ENCODE data around the gene PINLYP. TPM values are rescaled to one million over a fixed set of nuclear protein-coding genes. Genes with fewer than 3 reads are reported as not detected.

PINLYP gene
- total and polyA plus RNA-seq, 2 donors, result 12.3 to 16.0 TPM

GRCh38 chr19:43570174-43570791 is 5.3 kb upstream of the PINLYP start:
- H3K4me3 ChIP-seq (ENCODE audit: low read length in 2 of 2), result no peak overlapping the region
- H3K36me3 ChIP-seq (ENCODE audit: control insufficient read depth in 2 of 2, insufficient read depth in 2 of 2, low read length in 1 of 2), result peaks cover 4 to 17% of the 10 kb centered on the region in 2 donors
- no peaks in the 10 kb centered on the region for H3K9me3 ChIP-seq (ENCODE audit: control insufficient read depth in 2 of 2, insufficient read depth in 1 of 2, low read length in 1 of 2)
- H3K4me1 ChIP-seq (ENCODE audit: control insufficient read depth in 2 of 2, insufficient read depth in 2 of 2, low read length in 2 of 2), result peaks cover 7 to 24% of the 10 kb centered on the region in 2 donors
- no peaks in the 10 kb centered on the region for H3K27me3 ChIP-seq (ENCODE audit: control insufficient read depth in 2 of 2, insufficient read depth in 1 of 2, low read length in 1 of 2)
- peak overlapping the region; percentile 52 to 64 for H3K27ac ChIP-seq (ENCODE audit: low read depth in 1 of 2, low read length in 1 of 2)
- peak in 1 of 9 donors; percentile 52 for DNase-seq (ENCODE audit: low read depth in 6 of 9, low spot score in 9 of 9)
- 86% methylated on average over 5 of the region's 5 CpGs for WGBS

DNA sequence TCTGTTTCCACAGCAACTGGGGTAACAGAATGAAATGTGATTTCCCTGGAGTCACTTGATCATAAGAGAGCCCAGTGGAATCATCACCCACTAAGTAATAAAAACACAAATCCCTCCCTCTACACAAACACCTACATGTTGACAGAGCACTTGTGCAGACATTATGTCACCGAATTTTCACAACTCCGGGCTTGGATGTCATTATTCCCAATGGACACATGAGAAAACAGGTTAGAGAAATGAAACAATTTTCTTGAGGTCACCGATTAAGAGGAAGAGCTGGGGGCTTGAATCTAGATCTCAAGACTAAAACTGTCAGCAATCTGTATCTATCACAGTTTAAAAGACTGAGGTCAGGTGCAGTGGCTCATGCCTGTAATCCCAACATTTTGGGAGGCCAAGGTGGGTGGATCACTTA is 3.4 kb upstream of the PINLYP start:
- Histone ChIP-seq H3K27ac (ENCODE audit: low read depth in 1 of 2, low read length in 1 of 2) (no peak overlapping the region), H3K36me3 (ENCODE audit: control insufficient read depth in 2 of 2, insufficient read depth in 2 of 2, low read length in 1 of 2) (peaks cover 4 to 17% of the 10 kb centered on the region in 2 donors), H3K4me3 (ENCODE audit: low read length in 2 of 2) (no peak overlapping the region), H3K4me1 (ENCODE audit: control insufficient read depth in 2 of 2, insufficient read depth in 2 of 2, low read length in 2 of 2) (peaks cover 11 to 31% of the 10 kb centered on the region in 2 donors), H3K9me3 (ENCODE audit: control insufficient read depth in 2 of 2, insufficient read depth in 1 of 2, low read length in 1 of 2) (no peaks in the 10 kb centered on the region), H3K27me3 (ENCODE audit: control insufficient read depth in 2 of 2, insufficient read depth in 1 of 2, low read length in 1 of 2) (no peaks in the 10 kb centered on the region)
- WGBS, result 96% methylated on average over 3 of the region's 3 CpGs
- no peak for DNase-seq (ENCODE audit: low read depth in 6 of 9, low spot score in 9 of 9)

DNA sequence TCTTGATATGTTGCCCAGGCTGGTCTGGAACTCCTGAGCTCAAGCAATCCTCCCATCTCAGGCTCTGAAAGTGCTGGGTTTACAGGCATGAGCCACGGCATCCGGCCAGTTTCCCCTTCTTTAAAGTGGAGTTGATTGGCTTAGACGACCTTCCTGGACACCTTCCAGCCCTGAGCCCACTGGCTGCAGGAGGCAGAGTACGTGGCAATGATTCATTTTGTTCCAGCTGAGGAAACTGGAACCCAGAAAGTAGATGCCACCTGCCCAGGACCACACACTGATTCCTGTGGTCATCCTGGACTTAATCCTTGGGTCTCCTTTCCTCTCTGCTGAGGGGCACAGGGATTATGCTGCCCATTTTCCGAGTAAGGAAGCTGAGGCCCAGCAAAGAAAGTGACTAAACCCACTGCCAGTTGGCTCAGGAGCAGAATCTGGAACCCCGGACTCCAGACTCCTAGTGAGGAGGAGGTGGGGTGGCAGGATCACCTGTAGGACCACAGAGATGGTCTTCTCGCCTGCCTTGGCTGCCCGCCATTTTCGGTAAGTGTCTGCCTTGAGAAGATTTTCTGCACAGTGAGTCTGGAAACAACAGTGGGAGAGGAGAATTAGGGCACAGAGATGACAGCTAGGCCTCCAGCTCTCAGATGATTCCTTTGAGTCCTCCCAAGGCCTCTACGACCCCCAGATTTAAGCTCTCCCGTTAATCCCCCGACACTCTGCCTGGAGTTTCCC is 1.0 kb upstream of the PINLYP start:
- H3K27me3 ChIP-seq (ENCODE audit: control insufficient read depth in 2 of 2, insufficient read depth in 1 of 2, low read length in 1 of 2), result no peaks in the 10 kb centered on the region
- peak overlapping the region in 1 of 2 donors; percentile 75 for H3K27ac ChIP-seq (ENCODE audit: low read depth in 1 of 2, low read length in 1 of 2)
- peak overlapping the region; percentile 65 to 85 for H3K4me3 ChIP-seq (ENCODE audit: low read length in 2 of 2)
- 55% methylated on average over 12 of the region's 12 CpGs for WGBS
- H3K9me3 ChIP-seq (ENCODE audit: control insufficient read depth in 2 of 2, insufficient read depth in 1 of 2, low read length in 1 of 2), result no peaks in the 10 kb centered on the region
- peak in 1 of 9 donors; percentile 28 for DNase-seq (ENCODE audit: low read depth in 6 of 9, low spot score in 9 of 9)
- peaks cover 4 to 12% of the 10 kb centered on the region in 2 donors for H3K36me3 ChIP-seq (ENCODE audit: control insufficient read depth in 2 of 2, insufficient read depth in 2 of 2, low read length in 1 of 2)
- peaks cover 12 to 35% of the 10 kb centered on the region in 2 donors for H3K4me1 ChIP-seq (ENCODE audit: control insufficient read depth in 2 of 2, insufficient read depth in 2 of 2, low read length in 2 of 2)

DNA sequence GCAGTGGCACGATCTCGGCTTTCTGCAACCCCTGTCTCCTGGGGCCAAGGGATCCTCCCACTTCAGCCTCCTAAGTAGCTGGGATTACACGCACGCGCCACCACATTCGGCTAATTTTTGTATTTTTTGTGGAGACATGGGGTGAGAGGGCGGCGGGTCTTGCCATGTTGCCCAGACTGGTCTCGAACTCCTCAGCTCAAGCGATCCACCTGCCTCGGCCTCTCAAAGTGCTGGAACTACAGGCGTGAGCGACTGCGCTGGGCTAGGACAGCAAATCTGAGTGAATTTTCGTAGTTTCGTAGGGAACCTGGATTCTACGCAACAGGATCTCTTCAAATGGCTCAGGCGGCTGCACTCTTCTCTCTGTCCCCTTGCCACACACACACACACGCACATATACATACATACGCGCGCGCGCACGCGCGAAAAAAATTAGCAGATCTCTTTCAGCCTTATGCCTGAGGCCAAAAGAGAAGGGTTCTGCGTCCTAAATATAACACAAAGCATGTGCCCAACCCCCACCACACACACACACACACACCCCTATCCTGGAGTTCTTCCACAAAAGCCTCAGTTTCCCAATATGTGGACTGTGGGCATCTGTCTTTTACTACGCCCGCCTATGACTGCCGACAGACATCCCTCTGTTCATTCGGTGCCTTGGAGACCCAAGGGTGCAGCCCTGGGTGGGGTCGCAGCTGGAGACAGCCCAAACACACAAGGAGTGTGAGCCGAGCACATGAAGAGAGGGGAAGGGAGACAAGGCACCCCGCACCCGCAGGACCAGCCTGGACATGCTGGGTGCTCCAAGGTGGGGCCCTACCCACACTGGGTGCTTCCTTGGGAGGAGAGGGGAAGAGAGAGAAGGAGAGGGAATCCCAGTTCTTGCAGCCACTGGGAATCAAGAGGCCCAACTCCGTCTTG is 616 bp downstream of the PINLYP start:
- H3K9me3 ChIP-seq (ENCODE audit: control insufficient read depth in 2 of 2, insufficient read depth in 1 of 2, low read length in 1 of 2), result no peaks in the 10 kb centered on the region
- peak in 1 of 9 donors; percentile 24 for DNase-seq (ENCODE audit: low read depth in 6 of 9, low spot score in 9 of 9)

GRCh38 chr19:43578787-43579186 is 3.2 kb downstream of the PINLYP start:
- no peak for DNase-seq (ENCODE audit: low read depth in 6 of 9, low spot score in 9 of 9)

More for the DNA sequence above, 616 bp downstream of the PINLYP start:
- Histone ChIP-seq H3K27me3 (ENCODE audit: control insufficient read depth in 2 of 2, insufficient read depth in 1 of 2, low read length in 1 of 2) (no peaks in the 10 kb centered on the region), H3K4me1 (ENCODE audit: control insufficient read depth in 2 of 2, insufficient read depth in 2 of 2, low read length in 2 of 2) (peaks cover 15 to 37% of the 10 kb centered on the region in 2 donors), H3K4me3 (ENCODE audit: low read length in 2 of 2) (peak overlapping the region; percentile 48 to 65), H3K36me3 (ENCODE audit: control insufficient read depth in 2 of 2, insufficient read depth in 2 of 2, low read length in 1 of 2) (peaks cover 4 to 10% of the 10 kb centered on the region in 2 donors), H3K27ac (ENCODE audit: low read depth in 1 of 2, low read length in 1 of 2) (peak overlapping the region; percentile 10 to 83)
- 73% methylated on average over 37 of the region's 37 CpGs for WGBS

DNA sequence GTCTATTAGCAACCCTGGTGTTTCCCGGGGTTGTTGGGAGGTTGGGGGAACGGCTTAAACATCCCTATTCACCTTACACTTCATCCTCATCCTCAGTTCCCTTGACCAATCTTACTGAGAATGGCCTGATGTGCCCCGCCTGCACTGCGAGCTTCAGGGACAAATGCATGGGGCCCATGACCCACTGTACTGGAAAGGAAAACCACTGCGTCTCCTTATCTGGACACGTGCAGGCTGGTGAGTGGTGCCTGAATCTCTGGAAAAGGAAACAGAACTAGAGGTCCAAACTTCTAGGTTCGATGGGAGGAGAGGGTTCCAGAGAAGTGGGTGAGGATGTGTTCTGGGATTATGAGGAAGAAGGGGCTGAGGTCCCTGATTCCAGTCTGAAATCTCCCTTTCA is 5.9 kb downstream of the PINLYP start:
- WGBS, result 82% methylated on average over 7 of the region's 7 CpGs
- Histone ChIP-seq H3K9me3 (ENCODE audit: control insufficient read depth in 2 of 2, insufficient read depth in 1 of 2, low read length in 1 of 2) (no peaks in the 10 kb centered on the region), H3K4me3 (ENCODE audit: low read length in 2 of 2) (no peak overlapping the region), H3K4me1 (ENCODE audit: control insufficient read depth in 2 of 2, insufficient read depth in 2 of 2, low read length in 2 of 2) (peaks cover 4 to 23% of the 10 kb centered on the region in 2 donors), H3K27ac (ENCODE audit: low read depth in 1 of 2, low read length in 1 of 2) (peak overlapping the region in 1 of 2 donors; percentile 30), H3K27me3 (ENCODE audit: control insufficient read depth in 2 of 2, insufficient read depth in 1 of 2, low read length in 1 of 2) (no peaks in the 10 kb centered on the region), H3K36me3 (ENCODE audit: control insufficient read depth in 2 of 2, insufficient read depth in 2 of 2, low read length in 1 of 2) (peaks cover 6 to 12% of the 10 kb centered on the region in 2 donors)
- DNase-seq (ENCODE audit: low read depth in 6 of 9, low spot score in 9 of 9), result no peak

More at GRCh38 chr19:43578787-43579186, 3.2 kb downstream of the PINLYP start:
- Histone ChIP-seq H3K27me3 (ENCODE audit: control insufficient read depth in 2 of 2, insufficient read depth in 1 of 2, low read length in 1 of 2) (no peaks in the 10 kb centered on the region), H3K4me1 (ENCODE audit: control insufficient read depth in 2 of 2, insufficient read depth in 2 of 2, low read length in 2 of 2) (peaks cover 15 to 43% of the 10 kb centered on the region in 2 donors), H3K9me3 (ENCODE audit: control insufficient read depth in 2 of 2, insufficient read depth in 1 of 2, low read length in 1 of 2) (no peaks in the 10 kb centered on the region), H3K27ac (ENCODE audit: low read depth in 1 of 2, low read length in 1 of 2) (no peak overlapping the region), H3K36me3 (ENCODE audit: control insufficient read depth in 2 of 2, insufficient read depth in 2 of 2, low read length in 1 of 2) (no peaks in the 10 kb centered on the region), H3K4me3 (ENCODE audit: low read length in 2 of 2) (no peak overlapping the region)
- 98% methylated on average over 3 of the region's 3 CpGs for WGBS

GRCh38 chr19:43582495-43582894 is 6.9 kb downstream of the PINLYP start:
- DNase-seq (ENCODE audit: low read depth in 6 of 9, low spot score in 9 of 9), result no peak
- no peaks in the 10 kb centered on the region for H3K9me3 ChIP-seq (ENCODE audit: control insufficient read depth in 2 of 2, insufficient read depth in 1 of 2, low read length in 1 of 2)
- no peak overlapping the region for H3K4me3 ChIP-seq (ENCODE audit: low read length in 2 of 2)
- H3K36me3 ChIP-seq (ENCODE audit: control insufficient read depth in 2 of 2, insufficient read depth in 2 of 2, low read length in 1 of 2), result peaks cover 9 to 14% of the 10 kb centered on the region in 2 donors
- H3K27me3 ChIP-seq (ENCODE audit: control insufficient read depth in 2 of 2, insufficient read depth in 1 of 2, low read length in 1 of 2), result no peaks in the 10 kb centered on the region
- no peak overlapping the region for H3K27ac ChIP-seq (ENCODE audit: low read depth in 1 of 2, low read length in 1 of 2)
- peaks cover 4 to 23% of the 10 kb centered on the region in 2 donors for H3K4me1 ChIP-seq (ENCODE audit: control insufficient read depth in 2 of 2, insufficient read depth in 2 of 2, low read length in 2 of 2)
- 97% methylated on average over 2 of the region's 2 CpGs for WGBS

GRCh38 chr19:43584484-43584883 is 8.9 kb downstream of the PINLYP start:
- Histone ChIP-seq H3K27me3 (ENCODE audit: control insufficient read depth in 2 of 2, insufficient read depth in 1 of 2, low read length in 1 of 2) (no peaks in the 10 kb centered on the region), H3K27ac (ENCODE audit: low read depth in 1 of 2, low read length in 1 of 2) (peak overlapping the region; percentile 0 to 43), H3K36me3 (ENCODE audit: control insufficient read depth in 2 of 2, insufficient read depth in 2 of 2, low read length in 1 of 2) (peaks cover 9 to 14% of the 10 kb centered on the region in 2 donors), H3K9me3 (ENCODE audit: control insufficient read depth in 2 of 2, insufficient read depth in 1 of 2, low read length in 1 of 2) (no peaks in the 10 kb centered on the region), H3K4me1 (ENCODE audit: control insufficient read depth in 2 of 2, insufficient read depth in 2 of 2, low read length in 2 of 2) (peaks cover 4 to 21% of the 10 kb centered on the region in 2 donors), H3K4me3 (ENCODE audit: low read length in 2 of 2) (no peak overlapping the region)
- DNase-seq (ENCODE audit: low read depth in 6 of 9, low spot score in 9 of 9), result no peak
- 95% methylated on average over 1 of the region's 1 CpG for WGBS

Measured in thymus (tissue), 11 donors.